HG03558 (cell line): ENCODE data around the gene PLCH1.
"Not testable (repeated sequence)": the region's sequence is repeated elsewhere in the genome, so short reads cannot be mapped to it uniquely, and the experiment has no call there.

Source experiments
- ATAC-seq: cut with Tn5 transposase; IDR thresholded peaks from one replicate; pipeline ENCODE4 v1.9.1; 2021; ENCODE audit warnings: moderate number of reproducible peaks; ENCODE audit not compliant: unreplicated experiment; ENCODE audit errors: extremely low read depth

PLCH1 gene

DNA sequence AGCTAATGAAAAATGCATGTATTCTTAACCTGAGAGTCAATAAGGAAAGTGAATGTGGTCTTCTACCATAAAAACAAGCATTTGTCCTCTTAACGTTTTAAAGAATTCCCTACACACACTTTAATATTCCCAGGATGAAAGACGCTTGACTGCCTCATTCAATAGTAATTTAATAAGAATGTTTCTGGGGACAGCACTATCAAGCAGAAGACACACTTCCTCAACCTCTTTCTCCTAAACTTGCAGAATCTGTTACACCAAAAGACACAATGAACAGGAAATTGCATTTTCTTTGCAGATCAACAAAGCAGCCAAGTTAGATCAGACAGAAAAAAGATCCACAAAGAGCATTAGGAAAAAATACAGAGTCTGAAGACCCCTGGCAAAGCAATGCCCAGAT is 97.7 kb downstream of the PLCH1 start:
- no peak for ATAC-seq

GRCh38 chr3:155646669-155647068 is 98.2 kb downstream of the PLCH1 start:
- ATAC-seq = no peak

GRCh38 chr3:155646128-155646527 is 98.7 kb downstream of the PLCH1 start:
- ATAC-seq = no peak

- no peak for ATAC-seq
Measured at GRCh38 chr3:155643581-155644165, 101.2 kb downstream of the PLCH1 start.

DNA sequence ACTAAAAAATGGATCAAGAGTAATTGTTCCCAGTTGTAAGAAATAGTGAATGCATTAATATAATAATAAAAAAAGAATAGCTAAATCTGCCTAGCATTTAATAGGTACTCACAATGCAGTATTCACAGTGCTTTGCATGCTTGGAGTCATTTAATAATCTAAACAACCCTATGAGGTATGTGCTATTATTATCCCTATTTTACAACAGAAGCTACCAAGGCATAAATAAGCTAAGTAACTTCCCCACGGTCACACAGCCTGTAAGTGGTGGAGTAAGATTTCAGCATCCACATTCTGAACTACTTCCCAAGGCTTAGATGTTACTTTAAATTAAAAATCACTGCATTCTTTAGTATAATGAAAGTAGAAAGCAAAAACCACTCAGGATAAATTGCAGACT is 102.9 kb downstream of the PLCH1 start:
- ATAC-seq = no peak

DNA sequence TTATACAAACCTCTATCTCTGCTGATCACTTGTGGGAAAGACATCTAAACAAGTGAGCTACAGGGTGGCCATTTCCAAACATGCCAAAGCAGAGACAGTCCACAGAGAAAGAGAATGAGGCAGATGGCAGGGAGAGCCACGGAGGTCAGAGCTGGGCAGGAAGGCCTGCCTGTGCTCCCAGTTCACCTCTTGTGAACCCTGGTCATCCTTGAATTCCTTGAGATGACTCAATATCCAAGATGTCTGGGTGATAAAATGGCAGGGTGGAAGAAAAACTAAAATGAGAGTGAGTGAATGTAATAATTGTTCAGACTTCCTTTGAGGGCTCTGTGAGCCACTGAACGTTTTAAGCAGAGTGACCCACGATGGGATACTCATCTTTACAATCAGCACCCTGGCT is 104.8 kb downstream of the PLCH1 start:
- ATAC-seq = no peak

DNA sequence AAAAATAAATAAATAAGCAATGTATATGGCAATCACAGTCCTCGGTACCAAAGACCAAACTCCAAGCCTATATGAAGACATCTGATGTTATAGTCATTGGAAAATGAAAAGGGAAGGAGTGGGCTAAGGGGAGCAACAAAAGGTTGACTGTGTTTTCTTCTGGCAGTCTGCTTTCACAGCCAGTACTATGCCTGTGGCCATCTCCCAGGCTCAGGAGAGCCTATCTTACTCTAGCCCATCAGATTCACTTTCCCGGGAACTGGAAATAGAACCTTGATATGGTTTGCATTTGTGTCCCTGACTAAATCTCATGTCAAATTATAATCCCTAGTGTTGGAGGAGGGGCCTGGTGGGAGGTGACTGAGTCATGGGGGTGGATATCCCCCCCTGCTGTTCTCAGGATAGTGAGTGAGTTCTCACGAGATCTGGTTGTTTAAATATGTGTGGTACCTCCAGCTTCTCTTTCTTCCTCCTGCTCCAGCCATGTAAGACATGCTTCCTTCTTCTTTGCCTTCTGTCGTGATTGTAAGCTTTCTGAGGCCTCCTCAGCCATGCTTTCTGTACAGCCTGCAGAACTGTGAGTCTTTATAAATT is 105.3 kb downstream of the PLCH1 start:
- ATAC-seq = no peak

- ATAC-seq = not testable (repeated sequence)
Measured at GRCh38 chr3:155638461-155638860, 106.4 kb downstream of the PLCH1 start.

- no peak for ATAC-seq
Measured at GRCh38 chr3:155637567-155637966, 107.3 kb downstream of the PLCH1 start.

GRCh38 chr3:155635056-155635455 is 109.8 kb downstream of the PLCH1 start:
- ATAC-seq = no peak

DNA sequence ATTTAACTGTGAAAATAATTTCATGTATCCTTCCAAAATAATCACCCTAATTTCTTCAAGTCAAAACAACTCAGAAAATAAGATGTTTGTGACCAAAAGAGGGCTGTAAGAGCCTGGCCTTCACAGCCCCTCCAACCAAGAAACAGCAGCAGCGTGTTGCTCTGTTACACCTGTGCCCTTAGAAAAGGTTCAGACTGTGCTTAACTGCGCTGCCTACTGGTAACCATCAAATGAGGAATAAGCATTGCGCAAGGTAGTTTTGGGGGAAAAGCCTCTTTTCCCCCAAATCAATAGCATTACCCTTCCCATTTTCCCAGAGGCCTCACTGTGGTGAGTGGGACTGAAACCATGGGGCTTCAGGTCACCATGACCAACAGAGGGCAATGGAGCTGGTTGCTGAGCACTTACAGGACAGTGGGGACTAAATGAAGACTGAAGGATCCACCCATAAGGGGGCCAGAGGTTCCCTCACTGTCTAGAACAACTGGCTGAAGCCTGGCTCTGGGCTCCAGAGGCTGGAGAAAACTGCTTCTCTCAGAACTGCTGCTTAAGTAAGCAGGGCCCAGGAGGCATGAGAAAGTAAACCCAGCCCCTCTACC is 110.7 kb downstream of the PLCH1 start:
- ATAC-seq = no peak

DNA sequence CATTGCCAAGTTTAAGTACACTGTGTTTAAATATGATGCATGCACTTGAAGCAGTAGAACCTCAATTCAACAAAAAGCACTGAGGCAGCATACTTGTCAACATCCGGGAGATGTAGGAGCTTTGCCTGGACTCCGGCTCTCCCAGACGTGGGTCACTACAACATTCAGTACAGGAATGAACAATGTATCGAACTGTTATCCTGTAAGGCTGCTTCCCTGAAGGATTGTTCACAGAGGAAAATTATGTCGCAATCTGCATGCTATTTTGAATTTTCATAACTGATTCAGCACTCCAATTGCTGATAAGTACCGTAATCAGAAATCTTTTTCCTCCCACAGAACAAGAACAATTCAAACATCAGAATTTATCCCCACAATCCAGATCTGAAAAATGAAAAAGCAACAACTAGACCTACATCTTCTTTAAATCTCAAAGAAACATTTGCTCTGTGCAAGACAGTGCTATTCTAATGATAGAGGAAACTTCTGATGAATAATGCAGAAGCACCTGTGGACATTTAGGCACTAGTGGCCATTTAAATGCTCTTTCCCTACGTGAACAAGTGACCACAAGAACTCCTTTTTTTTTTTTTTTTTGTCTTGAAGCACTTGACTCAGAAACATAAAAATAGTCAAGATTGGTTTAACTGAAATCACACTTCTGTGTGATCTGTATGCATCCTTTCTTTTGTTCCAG is 113.4 kb downstream of the PLCH1 start:
- no peak for ATAC-seq

GRCh38 chr3:155629556-155629955 is 115.3 kb downstream of the PLCH1 start:
- no peak for ATAC-seq

GRCh38 chr3:155629056-155629455 is 115.8 kb downstream of the PLCH1 start:
- no peak for ATAC-seq

DNA sequence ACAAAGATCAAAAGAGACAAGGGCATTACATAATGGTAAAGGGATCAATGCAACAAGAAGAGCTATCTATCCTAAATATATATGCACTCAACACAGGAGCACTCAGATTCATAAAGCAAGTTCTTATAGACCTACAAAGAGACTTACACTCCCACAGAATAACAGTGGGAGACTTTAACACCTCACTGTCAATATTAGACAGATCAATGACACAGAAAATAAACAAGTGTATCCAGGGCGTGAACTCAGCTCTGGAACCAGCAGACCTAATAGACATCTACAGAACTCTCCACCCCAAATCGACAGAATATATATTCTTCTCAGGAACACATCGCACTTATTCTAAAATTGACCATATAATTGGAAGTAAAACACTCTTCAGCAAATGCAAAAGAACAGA is 122.2 kb downstream of the PLCH1 start:
- not testable (repeated sequence) for ATAC-seq

DNA sequence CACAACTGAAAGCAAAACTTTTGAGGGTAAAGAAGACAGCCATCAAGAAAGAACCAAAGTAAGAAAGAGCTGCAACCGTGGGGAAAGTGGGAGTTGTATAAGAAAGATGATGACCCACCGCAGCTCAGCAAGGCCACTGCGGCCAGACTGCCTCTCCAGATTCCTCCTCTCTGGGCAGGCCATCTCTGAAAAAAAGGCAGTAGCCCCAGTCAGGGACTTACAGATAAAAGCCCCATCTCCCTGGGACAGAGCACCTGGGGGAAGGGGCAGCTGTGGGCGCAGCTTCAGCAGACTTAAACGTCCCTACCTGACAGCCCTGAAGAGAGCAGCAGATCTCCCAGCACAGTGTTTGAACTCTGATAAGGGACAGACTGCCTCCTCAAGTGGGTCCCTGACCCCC is 124.3 kb downstream of the PLCH1 start:
- not testable (repeated sequence) for ATAC-seq

DNA sequence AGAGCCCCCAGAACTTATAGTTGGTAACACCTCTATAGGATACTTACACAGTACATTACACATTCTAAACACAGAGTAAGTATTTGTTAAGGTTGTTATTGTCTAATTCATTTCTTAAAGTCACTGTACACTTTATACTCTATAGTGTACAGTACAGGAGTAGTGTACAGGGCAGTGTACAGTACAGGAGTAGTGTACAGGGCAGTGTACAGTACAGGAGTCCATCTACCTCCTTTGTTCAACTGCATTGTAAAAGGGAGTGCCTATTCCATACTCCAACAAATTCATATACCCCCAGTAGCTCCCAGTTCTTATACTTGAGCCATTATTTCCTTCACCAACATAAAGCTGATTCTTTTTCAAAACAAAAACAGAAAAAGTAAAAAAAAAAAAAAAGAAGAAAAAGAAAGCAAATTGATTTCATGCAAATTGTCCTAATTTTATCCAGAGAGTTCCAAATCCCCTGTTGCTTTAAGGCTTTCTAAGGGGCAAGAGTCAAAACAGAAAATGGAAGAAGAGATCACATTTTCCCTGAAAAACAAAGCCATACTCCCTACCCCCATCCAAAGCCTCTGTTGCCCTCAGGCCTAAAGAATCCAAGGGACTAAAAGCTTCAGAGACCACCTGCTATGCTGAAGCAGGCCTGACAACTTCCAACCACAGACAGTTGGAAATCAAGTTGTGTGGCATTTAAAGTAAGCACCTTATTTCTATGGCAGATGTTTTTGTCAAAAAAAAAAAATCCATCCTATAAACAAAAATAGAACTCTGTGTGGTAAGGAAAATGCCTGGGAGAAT is 125.6 kb downstream of the PLCH1 start:
- no peak for ATAC-seq

GRCh38 chr3:155618543-155618942 is 126.3 kb downstream of the PLCH1 start:
- ATAC-seq = no peak

DNA sequence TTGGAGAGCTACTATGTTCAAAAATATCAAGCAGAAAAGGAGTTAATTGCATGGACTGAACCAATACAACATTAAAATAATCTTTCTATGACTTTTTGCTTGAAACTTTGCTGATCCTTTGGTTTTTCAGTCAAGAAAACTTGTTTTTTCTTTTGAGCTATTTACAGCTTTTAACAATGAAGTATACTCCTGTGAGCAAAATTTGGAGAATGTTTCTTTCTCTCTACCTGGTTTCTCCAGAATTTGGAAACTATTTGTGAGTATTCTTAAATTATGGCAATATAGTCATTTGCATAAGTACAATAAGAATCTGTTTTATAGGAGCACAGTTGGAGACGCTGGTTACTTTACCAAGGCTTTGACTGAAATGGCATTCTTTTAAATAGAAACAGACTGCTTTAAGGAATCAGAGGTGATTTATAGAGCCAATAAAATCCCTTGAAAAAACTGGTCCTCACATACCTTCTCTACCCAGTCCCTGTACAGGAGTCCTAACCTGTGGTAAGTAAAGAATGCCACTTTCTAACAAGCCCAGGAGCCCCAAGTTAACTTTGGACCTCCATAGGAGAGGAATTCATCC is 127.4 kb downstream of the PLCH1 start:
- ATAC-seq = no peak

DNA sequence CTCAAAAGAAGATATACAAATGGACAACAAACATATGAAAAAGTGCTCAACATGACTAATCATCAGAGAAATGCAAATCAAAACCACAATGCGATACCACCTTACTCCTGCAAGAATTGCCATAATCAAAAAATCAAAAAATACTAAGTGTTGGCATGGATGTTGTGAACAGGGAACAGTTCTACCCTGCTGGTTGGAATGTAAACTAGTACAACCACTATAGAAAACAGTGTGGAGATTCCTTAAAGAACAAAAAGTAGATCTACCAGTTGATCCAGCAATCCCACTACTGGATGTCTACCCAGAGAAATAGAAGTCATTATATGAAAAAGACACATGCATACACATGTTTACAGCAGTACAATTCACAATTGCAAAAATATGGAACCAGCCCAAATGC is 129.7 kb downstream of the PLCH1 start:
- ATAC-seq = not testable (repeated sequence)
